ENCODE results near the gene ZNF641. TPM values are rescaled to one million over a fixed set of nuclear protein-coding genes. Genes with fewer than 3 reads are reported as not detected.
A peak's percentile ranks its signal among the peaks of the same experiment; 100 is the strongest.

Gene ZNF641
- total RNA-seq, 3 donors from 2014 or later (not counting 1 experiment from before 2014, with no cell fraction given): 44.0 to 51.4 (median 48.8) TPM

DNA sequence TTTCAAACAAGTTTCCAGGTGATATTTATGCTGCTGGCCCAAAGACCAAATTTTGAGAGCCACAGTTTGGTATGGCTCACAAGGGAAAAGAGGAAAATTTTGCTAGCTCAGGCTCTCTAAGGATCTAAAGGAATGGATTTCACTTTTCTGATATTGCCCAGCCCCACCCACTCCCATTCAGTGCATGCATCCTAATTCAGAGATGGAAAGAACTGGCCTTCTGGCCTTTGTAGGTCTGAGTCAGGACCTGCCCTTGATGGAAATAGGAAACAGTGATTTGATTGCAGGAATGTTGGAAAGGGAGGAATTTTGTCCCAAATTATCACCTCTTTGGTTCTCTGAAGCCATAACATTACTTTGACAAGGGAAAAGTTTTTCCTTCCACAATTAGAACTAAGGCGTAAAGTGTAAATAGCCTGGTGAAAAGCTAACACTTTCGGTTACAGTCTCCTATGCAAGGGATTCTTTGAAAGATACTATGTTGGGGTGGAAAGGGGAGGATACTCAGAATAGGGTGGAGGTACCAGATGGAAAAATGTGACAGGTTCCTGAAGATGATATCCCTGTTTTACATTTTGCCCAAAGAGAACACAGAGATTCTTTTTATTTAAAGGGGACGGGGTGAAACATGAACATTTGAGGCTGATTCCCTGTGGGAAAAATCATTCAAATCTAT is 11.1 kb downstream of the ZNF641 start:
- Mint-ChIP-seq H3K9me3 (no peaks in the 10 kb centered on the region), H3K36me3 (peaks cover 4% of the 10 kb centered on the region), H3K4me1 (peaks cover 47 to 51% of the 10 kb centered on the region in 2 donors), H3K27me3 (ENCODE audit: low read depth in 2 of 2) (no peaks in the 10 kb centered on the region), H3K4me3 (no peak overlapping the region), H3K27ac (peak overlapping the region; percentile 27 to 76)
- no peak overlapping the region for H3K4me3 ChIP-seq (ENCODE audit: low read length)
- H3K36me3 ChIP-seq (ENCODE audit: control insufficient read depth, insufficient read depth, low read length): peaks cover 40% of the 10 kb centered on the region
- H3K27ac ChIP-seq (ENCODE audit: low read length): no peak overlapping the region
- DNase-seq (no peak), ATAC-seq (no peak)
- no peaks in the 10 kb centered on the region for H3K27me3 ChIP-seq (ENCODE audit: control insufficient read depth, insufficient read depth, low read length)
- WGBS (ENCODE audit: insufficient coverage): 100% methylated on average over 3 of the region's 3 CpGs
- TF ChIP-seq, protein P1, sequence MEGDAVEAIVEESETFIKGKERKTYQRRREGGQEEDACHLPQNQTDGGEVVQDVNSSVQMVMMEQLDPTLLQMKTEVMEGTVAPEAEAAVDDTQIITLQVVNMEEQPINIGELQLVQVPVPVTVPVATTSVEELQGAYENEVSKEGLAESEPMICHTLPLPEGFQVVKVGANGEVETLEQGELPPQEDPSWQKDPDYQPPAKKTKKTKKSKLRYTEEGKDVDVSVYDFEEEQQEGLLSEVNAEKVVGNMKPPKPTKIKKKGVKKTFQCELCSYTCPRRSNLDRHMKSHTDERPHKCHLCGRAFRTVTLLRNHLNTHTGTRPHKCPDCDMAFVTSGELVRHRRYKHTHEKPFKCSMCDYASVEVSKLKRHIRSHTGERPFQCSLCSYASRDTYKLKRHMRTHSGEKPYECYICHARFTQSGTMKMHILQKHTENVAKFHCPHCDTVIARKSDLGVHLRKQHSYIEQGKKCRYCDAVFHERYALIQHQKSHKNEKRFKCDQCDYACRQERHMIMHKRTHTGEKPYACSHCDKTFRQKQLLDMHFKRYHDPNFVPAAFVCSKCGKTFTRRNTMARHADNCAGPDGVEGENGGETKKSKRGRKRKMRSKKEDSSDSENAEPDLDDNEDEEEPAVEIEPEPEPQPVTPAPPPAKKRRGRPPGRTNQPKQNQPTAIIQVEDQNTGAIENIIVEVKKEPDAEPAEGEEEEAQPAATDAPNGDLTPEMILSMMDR (IDR thresholded peaks at IDR 0.05): no peak
- no peaks in the 10 kb centered on the region for H3K9me3 ChIP-seq (ENCODE audit: control insufficient read depth, insufficient read depth, low read length)
- intact Hi-C loops (cut with micrococcal nuclease): loop anchor here (2.0 kb wide), 1 partner anchor 79 kb away; no protein-coding TSS in a partner anchor
- H3K4me1 ChIP-seq (ENCODE audit: control insufficient read depth, insufficient read depth, low read length): peaks cover 4% of the 10 kb centered on the region

DNA sequence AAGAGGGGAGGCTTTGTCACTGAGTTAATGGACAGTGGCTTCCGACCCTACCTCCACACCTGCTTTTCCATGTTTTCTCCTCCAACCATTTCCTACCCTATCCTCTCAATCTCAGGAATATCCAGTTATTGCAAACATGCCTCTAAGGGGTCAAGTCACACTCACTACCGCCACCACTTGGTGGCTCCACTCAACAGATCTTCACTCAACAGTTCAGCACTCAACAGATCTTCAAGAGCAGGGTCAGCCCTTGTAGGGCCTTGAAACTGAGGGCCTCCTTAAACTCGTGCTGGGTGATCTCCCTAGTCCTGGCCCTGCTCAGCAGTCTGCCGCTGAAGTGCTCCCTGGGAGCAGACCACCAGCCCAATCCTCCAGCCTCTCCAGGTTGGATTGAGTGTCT is 14.2 kb downstream of the ZNF641 start:
- Histone ChIP-seq H3K27me3 (ENCODE audit: control insufficient read depth, insufficient read depth, low read length) (no peaks in the 10 kb centered on the region), H3K36me3 (ENCODE audit: control insufficient read depth, insufficient read depth, low read length) (peaks cover 10% of the 10 kb centered on the region), H3K9me3 (ENCODE audit: control insufficient read depth, insufficient read depth, low read length) (no peaks in the 10 kb centered on the region), H3K4me1 (ENCODE audit: control insufficient read depth, insufficient read depth, low read length) (peaks cover 4% of the 10 kb centered on the region), H3K27ac (ENCODE audit: low read length) (no peak overlapping the region), H3K4me3 (ENCODE audit: low read length) (no peak overlapping the region)
- H3K27ac Mint-ChIP-seq: peak overlapping the region in 1 of 2 donors; percentile 31
- TF ChIP-seq, protein P1 (IDR thresholded peaks at IDR 0.05): no peak
- H3K4me3 Mint-ChIP-seq: no peak overlapping the region
- H3K9me3 Mint-ChIP-seq: no peaks in the 10 kb centered on the region
- H3K27me3 Mint-ChIP-seq (ENCODE audit: low read depth in 2 of 2): no peaks in the 10 kb centered on the region
- no peaks in the 10 kb centered on the region for H3K36me3 Mint-ChIP-seq
- no peak for ATAC-seq
- H3K4me1 Mint-ChIP-seq: peaks cover 36 to 47% of the 10 kb centered on the region in 2 donors
- DNase-seq: peak in 1 of 2 donors; percentile 11
- 86% methylated on average over 4 of the region's 4 CpGs for WGBS (ENCODE audit: insufficient coverage)
- intact Hi-C loops (cut with micrococcal nuclease): no loop called here

DNA sequence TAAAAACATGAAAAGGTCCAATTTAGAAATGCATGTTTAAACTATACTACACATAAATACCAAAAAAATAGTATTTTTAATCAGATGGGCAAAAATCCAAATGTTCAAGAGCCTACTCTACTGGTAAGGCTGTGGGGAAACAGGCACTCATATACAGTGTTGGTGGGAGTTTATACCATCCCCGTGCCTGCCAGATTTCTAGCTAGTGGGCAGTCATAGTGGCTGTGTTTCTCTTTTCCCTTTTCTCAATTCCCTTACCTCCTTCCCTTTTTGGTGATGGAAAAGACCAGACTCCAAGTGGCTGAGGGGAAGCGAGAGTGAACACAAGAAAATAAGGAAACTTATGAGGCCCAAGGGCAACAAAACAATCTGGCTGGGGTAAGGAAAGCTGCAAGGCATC is 14.7 kb downstream of the ZNF641 start:
- H3K36me3 Mint-ChIP-seq: no peaks in the 10 kb centered on the region
- no peaks in the 10 kb centered on the region for H3K27me3 Mint-ChIP-seq (ENCODE audit: low read depth in 2 of 2)
- 100% methylated on average over 1 of the region's 2 CpGs for WGBS (ENCODE audit: insufficient coverage)
- intact Hi-C loops (cut with micrococcal nuclease): no loop called here
- no peak for ATAC-seq
- no peaks in the 10 kb centered on the region for H3K9me3 Mint-ChIP-seq
- H3K4me1 Mint-ChIP-seq: peaks cover 34 to 43% of the 10 kb centered on the region in 2 donors
- TF ChIP-seq, protein P1 (IDR thresholded peaks at IDR 0.05): no peak
- Histone ChIP-seq H3K4me1 (ENCODE audit: control insufficient read depth, insufficient read depth, low read length) (peaks cover 4% of the 10 kb centered on the region), H3K36me3 (ENCODE audit: control insufficient read depth, insufficient read depth, low read length) (peaks cover 5% of the 10 kb centered on the region), H3K4me3 (ENCODE audit: low read length) (no peak overlapping the region), H3K27me3 (ENCODE audit: control insufficient read depth, insufficient read depth, low read length) (no peaks in the 10 kb centered on the region), H3K9me3 (ENCODE audit: control insufficient read depth, insufficient read depth, low read length) (no peaks in the 10 kb centered on the region), H3K27ac (ENCODE audit: low read length) (no peak overlapping the region)
- no peak for DNase-seq
- no peak overlapping the region for H3K4me3 Mint-ChIP-seq
- peak overlapping the region in 1 of 2 donors; percentile 31 for H3K27ac Mint-ChIP-seq
